Spleen (tissue), 11 donors: ENCODE data around the gene MAP3K2. TPM values are rescaled to one million over a fixed set of nuclear protein-coding genes. Genes with fewer than 3 reads are reported as not detected.
A peak's percentile ranks its signal among the peaks of the same experiment; 100 is the strongest.

ENCODE experiments used
- DNase-seq: peaks from one replicate; pipeline ENCODE4 v3.0.0-alpha.2; 2020
- H3K27ac ChIP-seq, 8 donors: fragments of 200-600 bp; sonication (generic) in 7 of 8; 1 replicate in 4 of 8; 2 replicates in 4 of 8; pipeline versions ENCODE4 v1.5.0 to v1.8.0; 2016 to 2021; ENCODE audit warnings: inconsistent platforms in 4 of 8, mild to moderate bottlenecking in 4 of 8, moderate library complexity in 1 of 8
- H3K27me3 ChIP-seq, 7 donors: fragments of 200-600 bp; sonication (generic) in 6 of 7; replicated peaks in 1 of 7; 1 replicate in 4 of 7; 2 replicates in 3 of 7; pipeline versions ENCODE4 v1.5.0 to v1.8.0; 2016 to 2021; ENCODE audit warnings: inconsistent platforms in 3 of 7, mild to moderate bottlenecking in 1 of 7
- H3K36me3 ChIP-seq, 6 donors: fragments of 200-600 bp; sonication (generic) in 5 of 6; 1 replicate in 4 of 6; 2 replicates in 2 of 6; pipeline versions ENCODE4 v1.5.0 to v1.8.0; 2016 to 2021; ENCODE audit warnings: inconsistent platforms in 2 of 6
- H3K4me1 ChIP-seq, 6 donors: fragments of 200-600 bp; sonication (generic) in 5 of 6; 1 replicate in 3 of 6; 2 replicates in 3 of 6; pipeline versions ENCODE4 v1.5.0 to v1.8.0; 2016 to 2021; ENCODE audit warnings: inconsistent platforms in 3 of 6
- H3K4me3 ChIP-seq, 8 donors: fragments of 200-600 bp; sonication (generic) in 7 of 8; 1 replicate in 4 of 8; 2 replicates in 4 of 8; pipeline versions ENCODE4 v1.5.0 to v1.8.0; 2016 to 2021; ENCODE audit warnings: inconsistent platforms in 4 of 8, mild to moderate bottlenecking in 4 of 8, moderate library complexity in 2 of 8
- H3K9me3 ChIP-seq, 8 donors: fragments of 200-600 bp; sonication (generic) in 7 of 8; 1 replicate in 4 of 8; 2 replicates in 4 of 8; pipeline versions ENCODE4 v1.5.0 to v1.8.0; 2016 to 2021; ENCODE audit warnings: inconsistent platforms in 4 of 8
- CTCF ChIP-seq, 11 experiments: fragments of 200-600 bp in 7 of 11; fragments of 450-650 bp in 4 of 11; sonication (generic) in 4 of 11; IDR thresholded peaks in 8 of 11; conservative IDR thresholded peaks in 3 of 11; 1 replicate in 7 of 11; 2 replicates in 4 of 11; pipeline versions ENCODE4 v1.4.0 to v1.8.0; 2016 to 2021; ENCODE audit warnings: antibody characterized with exemption in 11 of 11, inconsistent platforms in 4 of 11, mild to moderate bottlenecking in 1 of 11
- POLR2A ChIP-seq, 3 donors: fragments of 450-650 bp; IDR thresholded peaks; one replicate each; pipeline ENCODE4 v1.5.1; 2017; ENCODE audit warnings: antibody characterized with exemption in 3 of 3, mild to moderate bottlenecking in 1 of 3
- POLR2AphosphoS5 ChIP-seq, 3 donors: sonication (generic); formaldehyde crosslinking; IDR thresholded peaks; one replicate each; pipeline ENCODE4 v1.5.1; 2017; ENCODE audit warnings: antibody characterized with exemption in 3 of 3
- WGBS, 5 donors: extraction: QIAGEN DNeasy Blood & Tissue Kit in 3 of 5; methylation state at CpG; one replicate each; pipeline versions ENCODE4 v1.1.5 to v1.1.7; 2013 to 2018; 5-methylcytosine and 5-hydroxymethylcytosine counted together
- intact Hi-C: fragments of 100-400 bp; cut with DNase I; formaldehyde crosslinking; loops from one replicate; pipeline ENCODE4 v1.15.0; 2023; ENCODE audit warnings: low total_unique reads
- polyA plus RNA-seq, 3 donors: library from polyadenylated mRNA; stranded (reverse); fragments of 200-250 nt; gene quantifications; one replicate each; pipeline ENCODE4 v1.2.1, GENCODE V29; 2013
- total RNA-seq, 7 donors: library from RNA; depleted of rRNA in 3 of 7; stranded (reverse); fragments of >200 nt in 3 of 7; fragmentation: NEBNext Ultra II Directional in 4 of 7; extraction: Animal tissue kit (Norgen Biotek cat#: 25700) in 4 of 7; gene quantifications; one replicate each; pipeline versions ENCODE4 v1.1.0 to v1.2.1, GENCODE V29; 2016 to 2021
- donor health status: healthy with polysubstance abuse.
- donor health status: DM: no; HTN: no; CAD: no; lungs with moderate emphysema.
- donor health status: DM: no; HTN: no; CAD: no.
- donor health status: Bipolar disorder and iron deficiency.
- donor health status: healthy.
- donor health status: DM: no; HTN: no; CAD: no.
- donor health status: DM: yes; HTN: yes; CAD: no.

Gene MAP3K2
- total and polyA plus RNA-seq, 10 donors: 6.5 to 83.9 (median 63.0) TPM

- H3K27me3 ChIP-seq: no peaks in the 10 kb centered on the region
- H3K4me1 ChIP-seq: peaks cover 16 to 52% (median 45%) of the 10 kb centered on the region in 6 donors
- H3K9me3 ChIP-seq: no peaks in the 10 kb centered on the region
- WGBS, 5 donors: 42 to 60% (median 54%) methylated on average over 5 of the region's 5 CpGs
- H3K36me3 ChIP-seq: no peaks in the 10 kb centered on the region
- no peak for DNase-seq
- intact Hi-C loops: no loop called here
- peak overlapping the region in 1 of 8 donors; percentile 91 for H3K4me3 ChIP-seq
- H3K27ac ChIP-seq: peak overlapping the region; percentile 49 to 100 (median 100)
- TF ChIP-seq CTCF (IDR thresholded peaks at IDR 0.05 in 8 of 11, conservative IDR thresholded peaks at IDR 0.05 in 3 of 11) (no peak), POLR2AphosphoS5 (IDR thresholded peaks at IDR 0.05) (peak in 1 of 3 donors; percentile 58)
Measured at GRCh38 chr2:127389778-127390435, 2.1 kb upstream of the MAP3K2 start.

GRCh38 chr2:127388423-127389164, 819 bp upstream of the MAP3K2 start:
- intact Hi-C loops: no loop called here
- TF ChIP-seq POLR2AphosphoS5 (IDR thresholded peaks at IDR 0.05) (no peak), POLR2A (IDR thresholded peaks at IDR 0.05) (no peak)
- WGBS, 5 donors: 40 to 57% (median 50%) methylated on average over 8 of the region's 8 CpGs

GRCh38 chr2:127386764-127387654, 766 bp downstream of the MAP3K2 start:
- peak; percentile 97 for DNase-seq
- intact Hi-C loops: no loop called here
- Histone ChIP-seq H3K4me1 (peaks cover 23 to 81% (median 59%) of the 10 kb centered on the region in 6 donors), H3K27ac (peak overlapping the region; percentile 89 to 100 (median 100)), H3K36me3 (no peaks in the 10 kb centered on the region), H3K27me3 (no peaks in the 10 kb centered on the region), H3K9me3 (no peaks in the 10 kb centered on the region), H3K4me3 (peak overlapping the region; percentile 50 to 91 (median 76))
- WGBS, 5 donors: 1 to 2% (median 1%) methylated on average over 10 to 58 of the region's 58 CpGs
- TF ChIP-seq CTCF (IDR thresholded peaks at IDR 0.05 in 8 of 11, conservative IDR thresholded peaks at IDR 0.05 in 3 of 11): no peak
- TF ChIP-seq POLR2A (IDR thresholded peaks at IDR 0.05): no peak
- TF ChIP-seq POLR2AphosphoS5 (IDR thresholded peaks at IDR 0.05): peak in 1 of 3 donors; percentile 40

More at GRCh38 chr2:127388423-127389164, 819 bp upstream of the MAP3K2 start:
- H3K27ac ChIP-seq: peak overlapping the region; percentile 89 to 100 (median 100)
- H3K9me3 ChIP-seq: no peaks in the 10 kb centered on the region
- peak overlapping the region in 7 of 8 donors; percentile 26 to 91 (median 76) for H3K4me3 ChIP-seq
- H3K27me3 ChIP-seq: no peaks in the 10 kb centered on the region
- H3K4me1 ChIP-seq: peaks cover 19 to 65% (median 55%) of the 10 kb centered on the region in 6 donors
- no peak for DNase-seq
- H3K36me3 ChIP-seq: no peaks in the 10 kb centered on the region

GRCh38 chr2:127386246-127386645, 1.5 kb downstream of the MAP3K2 start:
- no peak for DNase-seq
- 41 to 78% (median 62%) methylated on average over 4 of the region's 4 CpGs for WGBS, 5 donors
- peaks cover 23 to 89% (median 63%) of the 10 kb centered on the region in 6 donors for H3K4me1 ChIP-seq
- peak overlapping the region in 6 of 8 donors; percentile 56 to 91 (median 76) for H3K4me3 ChIP-seq
- no peaks in the 10 kb centered on the region for H3K9me3 ChIP-seq
- no peaks in the 10 kb centered on the region for H3K36me3 ChIP-seq
- TF ChIP-seq POLR2AphosphoS5 (IDR thresholded peaks at IDR 0.05) (no peak), POLR2A (IDR thresholded peaks at IDR 0.05) (no peak), CTCF (IDR thresholded peaks at IDR 0.05 in 8 of 11, conservative IDR thresholded peaks at IDR 0.05 in 3 of 11) (no peak)
- no peaks in the 10 kb centered on the region for H3K27me3 ChIP-seq
- peak overlapping the region; percentile 89 to 100 (median 100) for H3K27ac ChIP-seq
- intact Hi-C loops: no loop called here
